GM10248 (cell line): Measurements from ENCODE around the gene SPI1.

Experiments
- CTCF ChIA-PET: fragments of 300-600 bp; sonication (Branson Sonifier 250); formaldehyde crosslinking; extraction: SDS; loops from one replicate; lab custom pipeline; 2021; ENCODE audit warnings: antibody characterized with exemption; lab: Yijun Ruan, JAX
- POLR2A ChIA-PET: fragments of 350-650 bp; sonication (Branson Sonifier 250); formaldehyde crosslinking; extraction: SDS; loops from one replicate; lab custom pipeline; 2020; ENCODE audit warnings: antibody characterized with exemption; lab: Yijun Ruan, JAX
- DNase-seq: peaks from one replicate; pipeline ENCODE4 v3.0.0; 2012; ENCODE audit errors: extremely low spot score
- TF ChIP-seq, protein P1 (sequence below): IDR thresholded peaks from 2 replicates; pipeline ENCODE4 v1.5.1; 2012; ENCODE audit warnings: mild to moderate bottlenecking, low read depth; ENCODE audit errors: extremely low read depth, missing control alignments, control extremely low read depth

The SPI1 gene

GRCh38 chr11:47378010-47378835 is at the start of gene SPI1:
SPI1 (minus strand) TSS chr11:47378547; CDS start chr11:47378353, 194 bp downstream.
- ChIA-PET POLR2A (interaction anchor here (0.8 kb wide), 2 partner anchors 11 to 34 kb away, joined by 3 to 4 read pairs; no protein-coding TSS in a partner anchor), CTCF (interaction anchor here (0.7 to 1.9 kb wide), 9 partner anchors 10 to 200 kb away, joined by 3 to 6 read pairs (median 3); no protein-coding TSS in a partner anchor)
- peak; percentile 90 for DNase-seq
- TF ChIP-seq, protein P1, sequence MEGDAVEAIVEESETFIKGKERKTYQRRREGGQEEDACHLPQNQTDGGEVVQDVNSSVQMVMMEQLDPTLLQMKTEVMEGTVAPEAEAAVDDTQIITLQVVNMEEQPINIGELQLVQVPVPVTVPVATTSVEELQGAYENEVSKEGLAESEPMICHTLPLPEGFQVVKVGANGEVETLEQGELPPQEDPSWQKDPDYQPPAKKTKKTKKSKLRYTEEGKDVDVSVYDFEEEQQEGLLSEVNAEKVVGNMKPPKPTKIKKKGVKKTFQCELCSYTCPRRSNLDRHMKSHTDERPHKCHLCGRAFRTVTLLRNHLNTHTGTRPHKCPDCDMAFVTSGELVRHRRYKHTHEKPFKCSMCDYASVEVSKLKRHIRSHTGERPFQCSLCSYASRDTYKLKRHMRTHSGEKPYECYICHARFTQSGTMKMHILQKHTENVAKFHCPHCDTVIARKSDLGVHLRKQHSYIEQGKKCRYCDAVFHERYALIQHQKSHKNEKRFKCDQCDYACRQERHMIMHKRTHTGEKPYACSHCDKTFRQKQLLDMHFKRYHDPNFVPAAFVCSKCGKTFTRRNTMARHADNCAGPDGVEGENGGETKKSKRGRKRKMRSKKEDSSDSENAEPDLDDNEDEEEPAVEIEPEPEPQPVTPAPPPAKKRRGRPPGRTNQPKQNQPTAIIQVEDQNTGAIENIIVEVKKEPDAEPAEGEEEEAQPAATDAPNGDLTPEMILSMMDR = no peak

DNA sequence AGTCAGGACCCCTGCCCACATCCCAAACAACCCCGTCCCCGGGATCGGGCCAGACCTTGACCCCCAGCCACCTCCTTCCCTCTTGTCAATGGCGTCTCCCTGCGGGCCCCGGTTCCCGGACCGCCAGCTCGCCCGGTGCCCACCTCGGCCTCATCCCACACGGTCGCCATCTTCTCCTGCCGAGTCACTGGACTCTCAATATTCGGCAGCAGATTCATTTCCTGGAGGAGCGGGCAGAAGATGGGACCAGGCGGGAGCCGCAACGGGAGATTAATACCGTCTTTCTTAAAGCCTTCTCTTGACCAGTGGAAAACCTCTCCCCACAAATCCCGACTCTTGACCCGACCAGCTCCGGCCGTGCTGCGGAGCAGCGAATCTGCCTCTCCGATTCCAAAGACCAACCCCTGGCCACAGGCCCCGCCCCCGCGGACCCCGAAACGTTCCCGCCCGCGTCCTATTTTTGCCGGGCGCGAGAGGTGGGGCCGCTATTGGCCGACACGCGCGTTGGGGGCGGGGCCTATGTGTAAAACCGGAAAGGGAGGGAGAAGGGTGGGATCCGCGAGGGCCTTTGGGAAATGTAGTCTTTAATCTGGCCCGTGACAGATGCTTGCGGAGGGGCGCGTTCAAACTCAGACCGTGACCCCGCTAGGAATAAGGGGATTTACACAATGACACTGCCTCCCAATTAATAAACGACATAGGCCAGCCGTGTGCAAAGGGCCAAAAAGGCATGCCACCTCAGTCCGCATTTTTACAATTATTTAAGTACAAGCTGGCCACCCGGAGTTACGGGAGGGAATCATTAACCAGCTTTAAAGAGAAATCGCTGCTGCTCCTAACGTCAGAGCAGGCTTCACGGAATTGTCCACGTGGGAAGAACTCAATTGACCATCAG is 48.0 kb upstream of the SPI1 start, which contains the start of gene PSMC3:
PSMC3 (minus strand) TSS at position 378 of the 895 bp plus-strand sequence; CDS start at position 218, 160 bp downstream.
- DNase-seq = peak; percentile 97
- TF ChIP-seq, protein P1 = no peak
- ChIA-PET CTCF (interaction anchor here (0.8 to 6.5 kb wide), 7 partner anchors 9 to 166 kb away, joined by 3 to 48 read pairs (median 5); no protein-coding TSS in a partner anchor), POLR2A (interaction anchor here (0.7 kb wide), 2 partner anchors 14 to 114 kb away, joined by 3 to 4 read pairs; no protein-coding TSS in a partner anchor)

GRCh38 chr11:47425611-47426010 is 47.3 kb upstream of the SPI1 start:
- TF ChIP-seq, protein P1 = no peak
- ChIA-PET POLR2A (interaction anchor here (0.7 kb wide), 2 partner anchors 13 to 115 kb away, joined by 3 to 4 read pairs; no protein-coding TSS in a partner anchor), CTCF (interaction anchor here (0.8 to 6.5 kb wide), 7 partner anchors 8 to 165 kb away, joined by 3 to 48 read pairs (median 5); no protein-coding TSS in a partner anchor)
- DNase-seq = no peak

- ChIA-PET CTCF (interaction anchor here (1.6 kb wide), 1 partner anchor 11 kb away, joined by 3 read pairs; the partner anchor contains the start of gene SLC39A13), POLR2A (interaction anchor here (0.5 kb wide), 1 partner anchor 146 kb away, joined by 5 read pairs; no protein-coding TSS in a partner anchor)
- TF ChIP-seq, protein P1 = no peak
- DNase-seq = no peak
Observed at GRCh38 chr11:47418454-47419259, 40.3 kb upstream of the SPI1 start.

- POLR2A ChIA-PET = no interaction called here
- no peak for DNase-seq
- CTCF ChIA-PET = interaction anchor here (0.9 to 1.8 kb wide), 3 partner anchors 9 to 236 kb away, joined by 3 to 6 read pairs (median 4); partner anchors contain the start of genes PSMC3 and SLC39A13
- TF ChIP-seq, protein P1 = no peak
Observed at GRCh38 chr11:47417712-47418111, 39.4 kb upstream of the SPI1 start.
